ENCODE measurements around the gene PDCD10.

The PDCD10 gene

GRCh38 chr3:167776066-167776685, 41.5 kb upstream of the PDCD10 start:
- no peak overlapping the region for H3K4me3 ChIP-seq (ENCODE audit: low read length in 2 of 2)
- no peak overlapping the region for H2BK120ac ChIP-seq (ENCODE audit: low read depth, low read length)
- no peaks in the 10 kb centered on the region for H3K79me1 ChIP-seq (ENCODE audit: low read depth, low read length)
- H4K8ac ChIP-seq (ENCODE audit: low read depth, low read length), result no peak overlapping the region
- H3K23ac ChIP-seq (ENCODE audit: low read depth, low read length, poor library complexity), result no peak overlapping the region
- H2AK5ac ChIP-seq (ENCODE audit: low read depth, low read length), result no peak overlapping the region
- no peaks in the 10 kb centered on the region for H3K36me3 ChIP-seq (replicated peaks in 1 of 2; ENCODE audit: control insufficient read depth in 2 of 2, insufficient read depth in 2 of 2, low read length in 2 of 2)
- no peak overlapping the region for H2AFZ ChIP-seq (ENCODE audit: low read length)
- H3K4me1 ChIP-seq (ENCODE audit: control insufficient read depth in 2 of 2, insufficient read depth in 1 of 2, low read depth in 1 of 2, low read length in 2 of 2), result no peaks in the 10 kb centered on the region
- no peak overlapping the region for H3K14ac ChIP-seq (ENCODE audit: low read length)
- no peak overlapping the region for H4K91ac ChIP-seq (ENCODE audit: low read depth, low read length, poor library complexity)
- peaks cover 0 to 3% of the 10 kb centered on the region in 2 donors for H3K9me3 ChIP-seq (replicated peaks in 1 of 2; ENCODE audit: control insufficient read depth in 2 of 2, insufficient read depth in 1 of 2, low read depth in 1 of 2, low read length in 2 of 2)
- H3K18ac ChIP-seq (ENCODE audit: low read length), result no peak overlapping the region
- H3K27me3 ChIP-seq (ENCODE audit: control insufficient read depth in 3 of 3, insufficient read depth in 3 of 3, low read depth in 1 of 3, low read length in 3 of 3), result no peaks in the 10 kb centered on the region
- no peak overlapping the region for H3K4ac ChIP-seq (ENCODE audit: low read length)
- no peak overlapping the region for H3K27ac ChIP-seq (replicated peaks; ENCODE audit: low read length)
- no peak overlapping the region for H2BK5ac ChIP-seq (ENCODE audit: low read length)
- no peak overlapping the region for H2BK15ac ChIP-seq (ENCODE audit: low read length)
- no peak for DNase-seq (ENCODE audit: low spot score)
- WGBS, 2 donors (ENCODE audit: extremely low coverage in 2 of 2, insufficient read length in 2 of 2, insufficient replicate concordance in 1 of 2), result no CpG with 5 or more reads among the region's 4 CpGs
- no peak overlapping the region for H2BK12ac ChIP-seq (ENCODE audit: low read length)
- H3K9ac ChIP-seq (ENCODE audit: low read depth, low read length, poor library complexity), result no peak overlapping the region
- no peak overlapping the region for H3K4me2 ChIP-seq (ENCODE audit: insufficient read depth, low read length, poor library complexity, severe bottlenecking)

- no CpG with 5 or more reads among the region's 1 CpG for WGBS, 2 donors (ENCODE audit: extremely low coverage in 2 of 2, insufficient read length in 2 of 2, insufficient replicate concordance in 1 of 2)
- Histone ChIP-seq H2BK120ac (ENCODE audit: low read depth, low read length) (no peak overlapping the region), H4K8ac (ENCODE audit: low read depth, low read length) (no peak overlapping the region), H3K79me1 (ENCODE audit: low read depth, low read length) (no peaks in the 10 kb centered on the region), H2AFZ (ENCODE audit: low read length) (no peak overlapping the region), H3K14ac (ENCODE audit: low read length) (no peak overlapping the region), H3K9ac (ENCODE audit: low read depth, low read length, poor library complexity) (no peak overlapping the region), H3K4me2 (ENCODE audit: insufficient read depth, low read length, poor library complexity, severe bottlenecking) (no peak overlapping the region), H3K4me3 (ENCODE audit: low read length in 2 of 2) (no peak overlapping the region), H3K23ac (ENCODE audit: low read depth, low read length, poor library complexity) (no peak overlapping the region), H2BK15ac (ENCODE audit: low read length) (no peak overlapping the region), H3K4me1 (ENCODE audit: control insufficient read depth in 2 of 2, insufficient read depth in 1 of 2, low read depth in 1 of 2, low read length in 2 of 2) (no peaks in the 10 kb centered on the region), H2BK12ac (ENCODE audit: low read length) (no peak overlapping the region), H2AK5ac (ENCODE audit: low read depth, low read length) (no peak overlapping the region), H3K27me3 (ENCODE audit: control insufficient read depth in 3 of 3, insufficient read depth in 3 of 3, low read depth in 1 of 3, low read length in 3 of 3) (no peaks in the 10 kb centered on the region), H4K91ac (ENCODE audit: low read depth, low read length, poor library complexity) (no peak overlapping the region), H3K36me3 (replicated peaks in 1 of 2; ENCODE audit: control insufficient read depth in 2 of 2, insufficient read depth in 2 of 2, low read length in 2 of 2) (no peaks in the 10 kb centered on the region), H3K4ac (ENCODE audit: low read length) (no peak overlapping the region), H3K27ac (replicated peaks; ENCODE audit: low read length) (no peak overlapping the region), H2BK5ac (ENCODE audit: low read length) (no peak overlapping the region), H3K9me3 (replicated peaks in 1 of 2; ENCODE audit: control insufficient read depth in 2 of 2, insufficient read depth in 1 of 2, low read depth in 1 of 2, low read length in 2 of 2) (peaks cover 0 to 3% of the 10 kb centered on the region in 2 donors), H3K18ac (ENCODE audit: low read length) (no peak overlapping the region)
- DNase-seq (ENCODE audit: low spot score), result no peak
Observed at GRCh38 chr3:167773584-167773983, 38.9 kb upstream of the PDCD10 start.

- Histone ChIP-seq H4K8ac (ENCODE audit: low read depth, low read length) (no peak overlapping the region), H2AFZ (ENCODE audit: low read length) (no peak overlapping the region), H2BK15ac (ENCODE audit: low read length) (no peak overlapping the region), H3K4me3 (ENCODE audit: low read length in 2 of 2) (no peak overlapping the region), H3K9ac (ENCODE audit: low read depth, low read length, poor library complexity) (no peak overlapping the region), H3K14ac (ENCODE audit: low read length) (no peak overlapping the region), H3K79me1 (ENCODE audit: low read depth, low read length) (no peaks in the 10 kb centered on the region), H2AK5ac (ENCODE audit: low read depth, low read length) (no peak overlapping the region), H3K27ac (replicated peaks; ENCODE audit: low read length) (no peak overlapping the region), H2BK5ac (ENCODE audit: low read length) (no peak overlapping the region), H2BK12ac (ENCODE audit: low read length) (no peak overlapping the region), H3K4me2 (ENCODE audit: insufficient read depth, low read length, poor library complexity, severe bottlenecking) (no peak overlapping the region), H3K4me1 (ENCODE audit: control insufficient read depth in 2 of 2, insufficient read depth in 1 of 2, low read depth in 1 of 2, low read length in 2 of 2) (no peaks in the 10 kb centered on the region), H3K18ac (ENCODE audit: low read length) (no peak overlapping the region), H4K91ac (ENCODE audit: low read depth, low read length, poor library complexity) (no peak overlapping the region), H3K36me3 (replicated peaks in 1 of 2; ENCODE audit: control insufficient read depth in 2 of 2, insufficient read depth in 2 of 2, low read length in 2 of 2) (no peaks in the 10 kb centered on the region), H3K4ac (ENCODE audit: low read length) (no peak overlapping the region), H3K23ac (ENCODE audit: low read depth, low read length, poor library complexity) (no peak overlapping the region), H2BK120ac (ENCODE audit: low read depth, low read length) (no peak overlapping the region), H3K9me3 (replicated peaks in 1 of 2; ENCODE audit: control insufficient read depth in 2 of 2, insufficient read depth in 1 of 2, low read depth in 1 of 2, low read length in 2 of 2) (peaks cover 0 to 3% of the 10 kb centered on the region in 2 donors), H3K27me3 (ENCODE audit: control insufficient read depth in 3 of 3, insufficient read depth in 3 of 3, low read depth in 1 of 3, low read length in 3 of 3) (no peaks in the 10 kb centered on the region)
- no CpG with 5 or more reads among the region's 3 CpGs for WGBS, 2 donors (ENCODE audit: extremely low coverage in 2 of 2, insufficient read length in 2 of 2, insufficient replicate concordance in 1 of 2)
- DNase-seq (ENCODE audit: low spot score), result no peak
Observed at GRCh38 chr3:167772992-167773391, 38.3 kb upstream of the PDCD10 start.

- no peak overlapping the region for H3K4ac ChIP-seq (ENCODE audit: low read length)
- no peak overlapping the region for H2BK5ac ChIP-seq (ENCODE audit: low read length)
- no peaks in the 10 kb centered on the region for H3K36me3 ChIP-seq (replicated peaks in 1 of 2; ENCODE audit: control insufficient read depth in 2 of 2, insufficient read depth in 2 of 2, low read length in 2 of 2)
- no peaks in the 10 kb centered on the region for H3K4me1 ChIP-seq (ENCODE audit: control insufficient read depth in 2 of 2, insufficient read depth in 1 of 2, low read depth in 1 of 2, low read length in 2 of 2)
- H3K27ac ChIP-seq (replicated peaks; ENCODE audit: low read length), result no peak overlapping the region
- H2BK15ac ChIP-seq (ENCODE audit: low read length), result no peak overlapping the region
- no peak overlapping the region for H4K91ac ChIP-seq (ENCODE audit: low read depth, low read length, poor library complexity)
- no peak overlapping the region for H3K4me2 ChIP-seq (ENCODE audit: insufficient read depth, low read length, poor library complexity, severe bottlenecking)
- H2BK12ac ChIP-seq (ENCODE audit: low read length), result no peak overlapping the region
- WGBS, 2 donors (ENCODE audit: extremely low coverage in 2 of 2, insufficient read length in 2 of 2, insufficient replicate concordance in 1 of 2), result no CpG with 5 or more reads among the region's 2 CpGs
- H3K79me1 ChIP-seq (ENCODE audit: low read depth, low read length), result no peaks in the 10 kb centered on the region
- no peaks in the 10 kb centered on the region for H3K27me3 ChIP-seq (ENCODE audit: control insufficient read depth in 3 of 3, insufficient read depth in 3 of 3, low read depth in 1 of 3, low read length in 3 of 3)
- no peak overlapping the region for H3K23ac ChIP-seq (ENCODE audit: low read depth, low read length, poor library complexity)
- no peak overlapping the region for H3K4me3 ChIP-seq (ENCODE audit: low read length in 2 of 2)
- H2BK120ac ChIP-seq (ENCODE audit: low read depth, low read length), result no peak overlapping the region
- H4K8ac ChIP-seq (ENCODE audit: low read depth, low read length), result no peak overlapping the region
- no peak overlapping the region for H2AK5ac ChIP-seq (ENCODE audit: low read depth, low read length)
- no peak overlapping the region for H3K9ac ChIP-seq (ENCODE audit: low read depth, low read length, poor library complexity)
- DNase-seq (ENCODE audit: low spot score), result no peak
- no peak overlapping the region for H2AFZ ChIP-seq (ENCODE audit: low read length)
- no peak overlapping the region for H3K14ac ChIP-seq (ENCODE audit: low read length)
- H3K9me3 ChIP-seq (replicated peaks in 1 of 2; ENCODE audit: control insufficient read depth in 2 of 2, insufficient read depth in 1 of 2, low read depth in 1 of 2, low read length in 2 of 2), result peaks cover 0 to 8% of the 10 kb centered on the region in 2 donors
- no peak overlapping the region for H3K18ac ChIP-seq (ENCODE audit: low read length)
Observed at GRCh38 chr3:167762296-167762695, 27.6 kb upstream of the PDCD10 start.
